ENCODE data around the gene CPA4.

DNA sequence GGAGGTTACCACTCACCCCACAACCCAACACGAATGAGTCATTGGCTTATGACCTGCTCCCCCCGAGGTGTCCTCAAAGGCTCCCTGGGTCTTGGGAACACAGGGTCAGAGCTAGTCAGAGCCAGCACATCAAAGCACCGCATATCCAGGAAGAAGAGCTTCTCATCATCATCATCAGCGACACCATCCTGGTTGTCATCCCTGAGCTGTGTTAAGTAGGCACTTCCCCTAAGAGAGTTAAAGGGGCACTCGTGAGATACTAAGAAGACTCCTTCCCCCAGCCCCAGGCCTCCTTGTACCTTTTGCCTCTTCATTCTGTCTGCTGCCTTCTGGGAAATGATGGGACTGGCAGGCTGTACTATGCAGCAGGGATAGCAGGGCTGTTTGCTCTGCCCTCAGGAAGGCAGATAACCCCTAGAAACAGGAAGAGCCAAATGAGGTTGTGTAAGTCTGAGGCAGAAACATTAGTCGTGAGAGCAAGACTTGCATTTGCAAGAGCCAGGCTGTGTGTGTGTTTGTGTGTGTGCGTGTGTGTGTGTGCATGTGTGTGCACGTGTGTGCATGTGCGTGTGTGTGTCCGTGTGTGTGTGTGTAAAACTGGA lies 76.2 kb downstream of the CPA4 start:
- TF ChIP-seq, protein P1, sequence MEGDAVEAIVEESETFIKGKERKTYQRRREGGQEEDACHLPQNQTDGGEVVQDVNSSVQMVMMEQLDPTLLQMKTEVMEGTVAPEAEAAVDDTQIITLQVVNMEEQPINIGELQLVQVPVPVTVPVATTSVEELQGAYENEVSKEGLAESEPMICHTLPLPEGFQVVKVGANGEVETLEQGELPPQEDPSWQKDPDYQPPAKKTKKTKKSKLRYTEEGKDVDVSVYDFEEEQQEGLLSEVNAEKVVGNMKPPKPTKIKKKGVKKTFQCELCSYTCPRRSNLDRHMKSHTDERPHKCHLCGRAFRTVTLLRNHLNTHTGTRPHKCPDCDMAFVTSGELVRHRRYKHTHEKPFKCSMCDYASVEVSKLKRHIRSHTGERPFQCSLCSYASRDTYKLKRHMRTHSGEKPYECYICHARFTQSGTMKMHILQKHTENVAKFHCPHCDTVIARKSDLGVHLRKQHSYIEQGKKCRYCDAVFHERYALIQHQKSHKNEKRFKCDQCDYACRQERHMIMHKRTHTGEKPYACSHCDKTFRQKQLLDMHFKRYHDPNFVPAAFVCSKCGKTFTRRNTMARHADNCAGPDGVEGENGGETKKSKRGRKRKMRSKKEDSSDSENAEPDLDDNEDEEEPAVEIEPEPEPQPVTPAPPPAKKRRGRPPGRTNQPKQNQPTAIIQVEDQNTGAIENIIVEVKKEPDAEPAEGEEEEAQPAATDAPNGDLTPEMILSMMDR (conservative IDR thresholded peaks at IDR 0.05; ENCODE audit: low read depth in 2 of 2), result no peak
- TF ChIP-seq, protein P2, sequence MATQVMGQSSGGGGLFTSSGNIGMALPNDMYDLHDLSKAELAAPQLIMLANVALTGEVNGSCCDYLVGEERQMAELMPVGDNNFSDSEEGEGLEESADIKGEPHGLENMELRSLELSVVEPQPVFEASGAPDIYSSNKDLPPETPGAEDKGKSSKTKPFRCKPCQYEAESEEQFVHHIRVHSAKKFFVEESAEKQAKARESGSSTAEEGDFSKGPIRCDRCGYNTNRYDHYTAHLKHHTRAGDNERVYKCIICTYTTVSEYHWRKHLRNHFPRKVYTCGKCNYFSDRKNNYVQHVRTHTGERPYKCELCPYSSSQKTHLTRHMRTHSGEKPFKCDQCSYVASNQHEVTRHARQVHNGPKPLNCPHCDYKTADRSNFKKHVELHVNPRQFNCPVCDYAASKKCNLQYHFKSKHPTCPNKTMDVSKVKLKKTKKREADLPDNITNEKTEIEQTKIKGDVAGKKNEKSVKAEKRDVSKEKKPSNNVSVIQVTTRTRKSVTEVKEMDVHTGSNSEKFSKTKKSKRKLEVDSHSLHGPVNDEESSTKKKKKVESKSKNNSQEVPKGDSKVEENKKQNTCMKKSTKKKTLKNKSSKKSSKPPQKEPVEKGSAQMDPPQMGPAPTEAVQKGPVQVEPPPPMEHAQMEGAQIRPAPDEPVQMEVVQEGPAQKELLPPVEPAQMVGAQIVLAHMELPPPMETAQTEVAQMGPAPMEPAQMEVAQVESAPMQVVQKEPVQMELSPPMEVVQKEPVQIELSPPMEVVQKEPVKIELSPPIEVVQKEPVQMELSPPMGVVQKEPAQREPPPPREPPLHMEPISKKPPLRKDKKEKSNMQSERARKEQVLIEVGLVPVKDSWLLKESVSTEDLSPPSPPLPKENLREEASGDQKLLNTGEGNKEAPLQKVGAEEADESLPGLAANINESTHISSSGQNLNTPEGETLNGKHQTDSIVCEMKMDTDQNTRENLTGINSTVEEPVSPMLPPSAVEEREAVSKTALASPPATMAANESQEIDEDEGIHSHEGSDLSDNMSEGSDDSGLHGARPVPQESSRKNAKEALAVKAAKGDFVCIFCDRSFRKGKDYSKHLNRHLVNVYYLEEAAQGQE (IDR thresholded peaks at IDR 0.05; ENCODE audit: unreplicated experiment), result no peak
- TF ChIP-seq POLR2AphosphoS5 (IDR thresholded peaks at IDR 0.05; ENCODE audit: low read depth), result no peak
- TF ChIP-seq JUNB (IDR thresholded peaks at IDR 0.05; ENCODE audit: unreplicated experiment), result no peak
- no peak for TF ChIP-seq EZH2 (IDR thresholded peaks at IDR 0.05; ENCODE audit: low read depth, unreplicated experiment)
- no peak for TF ChIP-seq EZH2phosphoT487 (IDR thresholded peaks at IDR 0.05; ENCODE audit: unreplicated experiment)
- no peak for TF ChIP-seq CREB1 (CRISPR knock-in tag; IDR thresholded peaks at IDR 0.05; ENCODE audit: low read depth)
- TF ChIP-seq, protein P3, sequence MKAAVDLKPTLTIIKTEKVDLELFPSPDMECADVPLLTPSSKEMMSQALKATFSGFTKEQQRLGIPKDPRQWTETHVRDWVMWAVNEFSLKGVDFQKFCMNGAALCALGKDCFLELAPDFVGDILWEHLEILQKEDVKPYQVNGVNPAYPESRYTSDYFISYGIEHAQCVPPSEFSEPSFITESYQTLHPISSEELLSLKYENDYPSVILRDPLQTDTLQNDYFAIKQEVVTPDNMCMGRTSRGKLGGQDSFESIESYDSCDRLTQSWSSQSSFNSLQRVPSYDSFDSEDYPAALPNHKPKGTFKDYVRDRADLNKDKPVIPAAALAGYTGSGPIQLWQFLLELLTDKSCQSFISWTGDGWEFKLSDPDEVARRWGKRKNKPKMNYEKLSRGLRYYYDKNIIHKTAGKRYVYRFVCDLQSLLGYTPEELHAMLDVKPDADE (IDR thresholded peaks at IDR 0.05), result no peak
- no peak for TF ChIP-seq ZNF331 (CRISPR knock-in tag; IDR thresholded peaks at IDR 0.05; ENCODE audit: low read depth)
- TF ChIP-seq, protein P4, sequence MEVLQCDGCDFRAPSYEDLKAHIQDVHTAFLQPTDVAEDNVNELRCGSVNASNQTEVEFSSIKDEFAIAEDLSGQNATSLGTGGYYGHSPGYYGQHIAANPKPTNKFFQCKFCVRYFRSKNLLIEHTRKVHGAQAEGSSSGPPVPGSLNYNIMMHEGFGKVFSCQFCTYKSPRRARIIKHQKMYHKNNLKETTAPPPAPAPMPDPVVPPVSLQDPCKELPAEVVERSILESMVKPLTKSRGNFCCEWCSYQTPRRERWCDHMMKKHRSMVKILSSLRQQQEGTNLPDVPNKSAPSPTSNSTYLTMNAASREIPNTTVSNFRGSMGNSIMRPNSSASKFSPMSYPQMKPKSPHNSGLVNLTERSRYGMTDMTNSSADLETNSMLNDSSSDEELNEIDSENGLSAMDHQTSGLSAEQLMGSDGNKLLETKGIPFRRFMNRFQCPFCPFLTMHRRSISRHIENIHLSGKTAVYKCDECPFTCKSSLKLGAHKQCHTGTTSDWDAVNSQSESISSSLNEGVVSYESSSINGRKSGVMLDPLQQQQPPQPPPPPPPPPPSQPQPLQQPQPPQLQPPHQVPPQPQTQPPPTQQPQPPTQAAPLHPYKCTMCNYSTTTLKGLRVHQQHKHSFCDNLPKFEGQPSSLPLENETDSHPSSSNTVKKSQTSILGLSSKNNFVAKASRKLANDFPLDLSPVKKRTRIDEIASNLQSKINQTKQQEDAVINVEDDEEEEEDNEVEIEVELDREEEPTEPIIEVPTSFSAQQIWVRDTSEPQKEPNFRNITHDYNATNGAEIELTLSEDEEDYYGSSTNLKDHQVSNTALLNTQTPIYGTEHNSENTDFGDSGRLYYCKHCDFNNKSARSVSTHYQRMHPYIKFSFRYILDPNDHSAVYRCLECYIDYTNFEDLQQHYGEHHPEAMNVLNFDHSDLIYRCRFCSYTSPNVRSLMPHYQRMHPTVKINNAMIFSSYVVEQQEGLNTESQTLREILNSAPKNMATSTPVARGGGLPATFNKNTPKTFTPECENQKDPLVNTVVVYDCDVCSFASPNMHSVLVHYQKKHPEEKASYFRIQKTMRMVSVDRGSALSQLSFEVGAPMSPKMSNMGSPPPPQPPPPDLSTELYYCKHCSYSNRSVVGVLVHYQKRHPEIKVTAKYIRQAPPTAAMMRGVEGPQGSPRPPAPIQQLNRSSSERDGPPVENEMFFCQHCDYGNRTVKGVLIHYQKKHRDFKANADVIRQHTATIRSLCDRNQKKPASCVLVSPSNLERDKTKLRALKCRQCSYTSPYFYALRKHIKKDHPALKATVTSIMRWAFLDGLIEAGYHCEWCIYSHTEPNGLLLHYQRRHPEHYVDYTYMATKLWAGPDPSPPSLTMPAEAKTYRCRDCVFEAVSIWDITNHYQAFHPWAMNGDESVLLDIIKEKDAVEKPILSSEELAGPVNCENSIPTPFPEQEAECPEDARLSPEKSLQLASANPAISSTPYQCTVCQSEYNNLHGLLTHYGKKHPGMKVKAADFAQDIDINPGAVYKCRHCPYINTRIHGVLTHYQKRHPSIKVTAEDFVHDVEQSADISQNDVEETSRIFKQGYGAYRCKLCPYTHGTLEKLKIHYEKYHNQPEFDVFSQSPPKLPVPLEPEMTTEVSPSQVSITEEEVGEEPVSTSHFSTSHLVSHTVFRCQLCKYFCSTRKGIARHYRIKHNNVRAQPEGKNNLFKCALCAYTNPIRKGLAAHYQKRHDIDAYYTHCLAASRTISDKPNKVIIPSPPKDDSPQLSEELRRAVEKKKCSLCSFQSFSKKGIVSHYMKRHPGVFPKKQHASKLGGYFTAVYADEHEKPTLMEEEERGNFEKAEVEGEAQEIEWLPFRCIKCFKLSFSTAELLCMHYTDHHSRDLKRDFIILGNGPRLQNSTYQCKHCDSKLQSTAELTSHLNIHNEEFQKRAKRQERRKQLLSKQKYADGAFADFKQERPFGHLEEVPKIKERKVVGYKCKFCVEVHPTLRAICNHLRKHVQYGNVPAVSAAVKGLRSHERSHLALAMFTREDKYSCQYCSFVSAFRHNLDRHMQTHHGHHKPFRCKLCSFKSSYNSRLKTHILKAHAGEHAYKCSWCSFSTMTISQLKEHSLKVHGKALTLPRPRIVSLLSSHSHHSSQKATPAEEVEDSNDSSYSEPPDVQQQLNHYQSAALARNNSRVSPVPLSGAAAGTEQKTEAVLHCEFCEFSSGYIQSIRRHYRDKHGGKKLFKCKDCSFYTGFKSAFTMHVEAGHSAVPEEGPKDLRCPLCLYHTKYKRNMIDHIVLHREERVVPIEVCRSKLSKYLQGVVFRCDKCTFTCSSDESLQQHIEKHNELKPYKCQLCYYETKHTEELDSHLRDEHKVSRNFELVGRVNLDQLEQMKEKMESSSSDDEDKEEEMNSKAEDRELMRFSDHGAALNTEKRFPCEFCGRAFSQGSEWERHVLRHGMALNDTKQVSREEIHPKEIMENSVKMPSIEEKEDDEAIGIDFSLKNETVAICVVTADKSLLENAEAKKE (CRISPR knock-in tag; IDR thresholded peaks at IDR 0.05), result no peak

Measured in GM23338 (cell line).